Measurements from ENCODE around the gene SLC49A3. TPM values are rescaled to one million over a fixed set of nuclear protein-coding genes. Genes with fewer than 3 reads are reported as not detected.

SLC49A3 gene
- total and polyA plus RNA-seq, 9 donors: 0.43 to 5.2 (median 2.1) TPM

- H3K27ac ChIP-seq: no peak overlapping the region
- no peaks in the 10 kb centered on the region for H3K4me1 ChIP-seq (ENCODE audit: insufficient read depth)
- no peak for TF ChIP-seq EP300 (IDR thresholded peaks at IDR 0.05)
- TF ChIP-seq POLR2A (IDR thresholded peaks at IDR 0.05): no peak
- no peak for TF ChIP-seq CTCF (IDR thresholded peaks at IDR 0.05)
- no peaks in the 10 kb centered on the region for H3K27me3 ChIP-seq
- H3K4me3 ChIP-seq: no peak overlapping the region
- 34 to 53% (median 47%) methylated on average over 18 of the region's 18 CpGs for WGBS, 3 donors
- intact Hi-C loops (cut with DNase I): no loop called here
- no peaks in the 10 kb centered on the region for H3K9me3 ChIP-seq
- no peak for DNase-seq
- no peaks in the 10 kb centered on the region for H3K36me3 ChIP-seq
Measured at GRCh38 chr4:650461-650860, 38.5 kb downstream of the SLC49A3 start.

GRCh38 chr4:649751-650310 is 39.1 kb downstream of the SLC49A3 start:
- H3K9me3 ChIP-seq: no peaks in the 10 kb centered on the region
- WGBS, 3 donors: 83 to 92% (median 87%) methylated on average over 13 of the region's 13 CpGs
- no peak for DNase-seq
- intact Hi-C loops (cut with DNase I): no loop called here
- no peaks in the 10 kb centered on the region for H3K4me1 ChIP-seq (ENCODE audit: insufficient read depth)
- no peak for TF ChIP-seq POLR2A (IDR thresholded peaks at IDR 0.05)
- TF ChIP-seq EP300 (IDR thresholded peaks at IDR 0.05): no peak
- no peak for TF ChIP-seq CTCF (IDR thresholded peaks at IDR 0.05)
- no peaks in the 10 kb centered on the region for H3K27me3 ChIP-seq
- H3K4me3 ChIP-seq: no peak overlapping the region
- no peaks in the 10 kb centered on the region for H3K36me3 ChIP-seq
- H3K27ac ChIP-seq: no peak overlapping the region

GRCh38 chr4:649293-649625 is 39.7 kb downstream of the SLC49A3 start:
- H3K4me1 ChIP-seq (ENCODE audit: insufficient read depth): no peaks in the 10 kb centered on the region
- no peak for DNase-seq
- intact Hi-C loops (cut with DNase I): no loop called here
- TF ChIP-seq EP300 (IDR thresholded peaks at IDR 0.05) (no peak), CTCF (IDR thresholded peaks at IDR 0.05) (no peak), POLR2A (IDR thresholded peaks at IDR 0.05) (no peak)
- H3K27ac ChIP-seq: no peak overlapping the region
- H3K36me3 ChIP-seq: no peaks in the 10 kb centered on the region
- H3K9me3 ChIP-seq: no peaks in the 10 kb centered on the region
- H3K4me3 ChIP-seq: no peak overlapping the region
- 84 to 91% (median 89%) methylated on average over 6 to 7 of the region's 7 CpGs for WGBS, 3 donors
- no peaks in the 10 kb centered on the region for H3K27me3 ChIP-seq

- H3K9me3 ChIP-seq: no peaks in the 10 kb centered on the region
- WGBS, 3 donors: 59 to 60% (median 59%) methylated on average over 28 of the region's 28 CpGs
- DNase-seq: no peak
- H3K27ac ChIP-seq: no peak overlapping the region
- no peaks in the 10 kb centered on the region for H3K36me3 ChIP-seq
- no peaks in the 10 kb centered on the region for H3K4me1 ChIP-seq (ENCODE audit: insufficient read depth)
- no peak overlapping the region for H3K4me3 ChIP-seq
- intact Hi-C loops (cut with DNase I): no loop called here
- H3K27me3 ChIP-seq: no peaks in the 10 kb centered on the region
- TF ChIP-seq CTCF (IDR thresholded peaks at IDR 0.05) (no peak), EP300 (IDR thresholded peaks at IDR 0.05) (no peak), POLR2A (IDR thresholded peaks at IDR 0.05) (no peak)
Measured at GRCh38 chr4:648579-649292, 40.2 kb downstream of the SLC49A3 start.
